B cell (primary cell): ENCODE data around the gene P2RX2.

ENCODE experiments used
- CTCF ChIP-seq: fragments of 200-600 bp; IDR thresholded peaks from one replicate; pipeline ENCODE4 v1.8.0; 2022; ENCODE audit warnings: antibody characterized with exemption, mild to moderate bottlenecking
- EZH2 ChIP-seq: IDR thresholded peaks from 2 replicates; pipeline ENCODE4 v1.6.1; 2012; ENCODE audit warnings: borderline replicate concordance, low read depth, mild to moderate bottlenecking, moderate library complexity, low read length; ENCODE audit not compliant: insufficient read depth, poor library complexity, severe bottlenecking

GRCh38 chr12:132611620-132612019 lies 7.0 kb upstream of the P2RX2 start:
- TF ChIP-seq CTCF (no peak), EZH2 (no peak)
